WTC11 (cell line): ENCODE data around the gene MID1. TPM values are rescaled to one million over a fixed set of nuclear protein-coding genes. Genes with fewer than 3 reads are reported as not detected.

Experiments
- ATAC-seq: fragments of 200-7000 bp; cut with Tn5 transposase; 2 replicates; pipeline ENCODE4 v1.10.0; 2021; ENCODE audit warnings: mild to moderate bottlenecking, moderate library complexity
- CTCF ChIA-PET: fragments of 300-600 bp; sonication (Branson Sonifier 250); formaldehyde crosslinking; loops from one replicate; lab custom pipeline; 2021; ENCODE audit warnings: antibody characterized with exemption; lab: Charles Lee
- POLR2A ChIA-PET: fragments of 350-600 bp; sonication (Branson Sonifier 250); formaldehyde crosslinking; loops from one replicate; lab custom pipeline; 2021; ENCODE audit warnings: antibody characterized with exemption; lab: Charles Lee
- DNase-seq: peaks from one replicate; pipeline ENCODE4 v3.0.0; 2021; ENCODE audit warnings: low spot score
- H3K27ac Mint-ChIP-seq: 2 replicates; pipeline ENCODE4 v1.8.0; 2021; ENCODE audit warnings: mixed read lengths
- H3K27me3 Mint-ChIP-seq: 2 replicates; pipeline ENCODE4 v1.8.0; 2021; ENCODE audit warnings: low read depth, mild to moderate bottlenecking, moderate library complexity, mixed read lengths
- H3K36me3 Mint-ChIP-seq: 2 replicates; pipeline ENCODE4 v1.8.0; 2021; ENCODE audit warnings: mixed read lengths
- H3K4me1 Mint-ChIP-seq: 2 replicates; pipeline ENCODE4 v1.8.0; 2022; ENCODE audit warnings: mixed read lengths
- H3K4me3 Mint-ChIP-seq: 2 replicates; pipeline ENCODE4 v1.8.0; 2021; ENCODE audit warnings: mild to moderate bottlenecking, moderate library complexity, mixed read lengths
- H3K9me3 Mint-ChIP-seq: 2 replicates; pipeline ENCODE4 v1.8.0; 2021; ENCODE audit warnings: mixed read lengths
- CDX4 ChIP-seq: fragments of 250-450 bp; sonication (Bioruptor Pico); IDR thresholded peaks from 2 replicates; pipeline ENCODE4 v1.9.0; 2021; ENCODE audit warnings: moderate library complexity, mild to moderate bottlenecking, inconsistent platforms, borderline replicate concordance
- CREB1 ChIP-seq: sonication (generic); formaldehyde crosslinking; IDR thresholded peaks from 2 replicates; pipeline ENCODE4 v1.8.0; 2023; ENCODE audit warnings: mild to moderate bottlenecking, missing genetic modification reagents
- E2F1 ChIP-seq: sonication (generic); formaldehyde crosslinking; IDR thresholded peaks from 2 replicates; pipeline ENCODE4 v1.8.0; 2022; ENCODE audit warnings: mild to moderate bottlenecking, missing genetic modification reagents
- FOXK1 ChIP-seq: sonication (generic); formaldehyde crosslinking; IDR thresholded peaks from 2 replicates; pipeline ENCODE4 v1.8.0; 2022; ENCODE audit warnings: mild to moderate bottlenecking, moderate library complexity, missing genetic modification reagents
- FOXP1 ChIP-seq: sonication (generic); formaldehyde crosslinking; IDR thresholded peaks from 2 replicates; pipeline ENCODE4 v1.8.0; 2022; ENCODE audit warnings: missing genetic modification reagents, mild to moderate bottlenecking, moderate library complexity, borderline replicate concordance
- IRF1 ChIP-seq: sonication (generic); formaldehyde crosslinking; IDR thresholded peaks from 2 replicates; pipeline ENCODE4 v1.8.0; 2023; ENCODE audit warnings: missing genetic modification reagents
- NR3C1 ChIP-seq: sonication (generic); formaldehyde crosslinking; conservative IDR thresholded peaks from 2 replicates; pipeline ENCODE4 v1.8.1; 2023; ENCODE audit warnings: low read depth, mild to moderate bottlenecking, missing genetic modification reagents
- SP1 ChIP-seq: sonication (generic); formaldehyde crosslinking; conservative IDR thresholded peaks from 2 replicates; pipeline ENCODE4 v1.8.1; 2022; ENCODE audit warnings: missing genetic modification reagents
- total RNA-seq: library from RNA; stranded (reverse); gene quantifications from 3 replicates; pipeline ENCODE4 v1.2.3, GENCODE V29; 2021
- TF ChIP-seq, protein P1 (sequence below): sonication (generic); formaldehyde crosslinking; IDR thresholded peaks from 2 replicates; pipeline ENCODE4 v1.8.1; 2022; ENCODE audit warnings: mild to moderate bottlenecking, moderate library complexity, missing genetic modification reagents
- TF ChIP-seq, protein P2 (sequence below): sonication (generic); formaldehyde crosslinking; IDR thresholded peaks from 2 replicates; pipeline ENCODE4 v1.8.0; 2023; ENCODE audit warnings: missing genetic modification reagents, mild to moderate bottlenecking, borderline replicate concordance
- TF ChIP-seq, protein P3 (sequence below): sonication (generic); formaldehyde crosslinking; IDR thresholded peaks from 2 replicates; pipeline ENCODE4 v1.8.0; 2022; ENCODE audit warnings: mild to moderate bottlenecking, missing genetic modification reagents
- TF ChIP-seq, protein P4 (sequence below): fragments of 200-600 bp; IDR thresholded peaks from 2 replicates; pipeline ENCODE4 v1.8.0; 2022; ENCODE audit warnings: antibody characterized with exemption
- TF ChIP-seq, protein P5 (sequence below): fragments of 250-450 bp; sonication (Bioruptor Pico); conservative IDR thresholded peaks from 2 replicates; pipeline ENCODE4 v1.9.0; 2021; ENCODE audit warnings: mild to moderate bottlenecking

The MID1 gene
- total RNA-seq, 1 experiment from 2014 or later = 52.2 TPM

DNA sequence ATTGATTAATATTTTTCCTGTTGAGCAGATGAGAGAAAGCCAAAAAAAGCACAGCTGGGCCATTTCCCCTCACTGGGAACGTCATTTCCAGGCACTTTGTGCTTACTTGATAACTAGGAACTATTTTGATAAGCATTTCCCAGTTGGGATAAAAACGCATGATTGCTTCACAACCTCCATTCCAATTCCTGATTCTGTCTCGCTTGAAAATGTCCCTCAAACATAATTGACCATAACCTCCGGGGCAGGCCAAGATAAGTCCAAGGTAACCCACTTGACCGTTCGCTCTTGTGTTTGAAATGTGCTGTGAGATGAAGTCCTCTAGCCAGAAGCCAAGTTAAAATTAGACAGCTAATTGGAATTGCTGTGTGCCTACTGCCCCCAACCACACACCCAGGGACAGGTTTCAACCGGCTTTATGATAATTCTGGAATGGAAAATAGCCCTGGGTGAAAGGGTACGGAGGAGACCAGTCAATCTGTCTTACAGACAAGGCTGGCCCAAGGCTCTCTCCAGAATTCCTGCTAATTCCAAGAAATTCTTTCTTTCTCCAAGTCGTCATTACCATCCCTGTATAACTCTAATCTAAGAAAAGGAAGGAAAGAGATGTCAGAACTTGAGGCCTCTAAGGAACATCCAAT lies 137.1 kb downstream of the MID1 start:
- DNase-seq = no peak
- CTCF ChIA-PET = no interaction called here
- Mint-ChIP-seq H3K27ac (0 out of 2 replicates have a peak overlapping the region, but pooled peaks have one; percentile 44), H3K27me3 (no peaks in the 10 kb centered on the region), H3K4me3 (no peak overlapping the region), H3K4me1 (peaks cover 26% of the 10 kb centered on the region), H3K36me3 (peaks cover 30% of the 10 kb centered on the region), H3K9me3 (no peaks in the 10 kb centered on the region)
- no peak for ATAC-seq
- TF ChIP-seq NR3C1 (no peak), FOXK1 (no peak), FOXP1 (CRISPR knock-in tag) (no peak), E2F1 (CRISPR knock-in tag) (no peak), IRF1 (CRISPR knock-in tag) (no peak), CREB1 (CRISPR knock-in tag) (no peak), SP1 (CRISPR knock-in tag) (no peak), CDX4 (no peak)
- TF ChIP-seq, protein P1, sequence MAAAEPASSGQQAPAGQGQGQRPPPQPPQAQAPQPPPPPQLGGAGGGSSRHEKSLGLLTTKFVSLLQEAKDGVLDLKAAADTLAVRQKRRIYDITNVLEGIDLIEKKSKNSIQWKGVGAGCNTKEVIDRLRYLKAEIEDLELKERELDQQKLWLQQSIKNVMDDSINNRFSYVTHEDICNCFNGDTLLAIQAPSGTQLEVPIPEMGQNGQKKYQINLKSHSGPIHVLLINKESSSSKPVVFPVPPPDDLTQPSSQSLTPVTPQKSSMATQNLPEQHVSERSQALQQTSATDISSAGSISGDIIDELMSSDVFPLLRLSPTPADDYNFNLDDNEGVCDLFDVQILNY (CRISPR knock-in tag) = no peak
- TF ChIP-seq, protein P2, sequence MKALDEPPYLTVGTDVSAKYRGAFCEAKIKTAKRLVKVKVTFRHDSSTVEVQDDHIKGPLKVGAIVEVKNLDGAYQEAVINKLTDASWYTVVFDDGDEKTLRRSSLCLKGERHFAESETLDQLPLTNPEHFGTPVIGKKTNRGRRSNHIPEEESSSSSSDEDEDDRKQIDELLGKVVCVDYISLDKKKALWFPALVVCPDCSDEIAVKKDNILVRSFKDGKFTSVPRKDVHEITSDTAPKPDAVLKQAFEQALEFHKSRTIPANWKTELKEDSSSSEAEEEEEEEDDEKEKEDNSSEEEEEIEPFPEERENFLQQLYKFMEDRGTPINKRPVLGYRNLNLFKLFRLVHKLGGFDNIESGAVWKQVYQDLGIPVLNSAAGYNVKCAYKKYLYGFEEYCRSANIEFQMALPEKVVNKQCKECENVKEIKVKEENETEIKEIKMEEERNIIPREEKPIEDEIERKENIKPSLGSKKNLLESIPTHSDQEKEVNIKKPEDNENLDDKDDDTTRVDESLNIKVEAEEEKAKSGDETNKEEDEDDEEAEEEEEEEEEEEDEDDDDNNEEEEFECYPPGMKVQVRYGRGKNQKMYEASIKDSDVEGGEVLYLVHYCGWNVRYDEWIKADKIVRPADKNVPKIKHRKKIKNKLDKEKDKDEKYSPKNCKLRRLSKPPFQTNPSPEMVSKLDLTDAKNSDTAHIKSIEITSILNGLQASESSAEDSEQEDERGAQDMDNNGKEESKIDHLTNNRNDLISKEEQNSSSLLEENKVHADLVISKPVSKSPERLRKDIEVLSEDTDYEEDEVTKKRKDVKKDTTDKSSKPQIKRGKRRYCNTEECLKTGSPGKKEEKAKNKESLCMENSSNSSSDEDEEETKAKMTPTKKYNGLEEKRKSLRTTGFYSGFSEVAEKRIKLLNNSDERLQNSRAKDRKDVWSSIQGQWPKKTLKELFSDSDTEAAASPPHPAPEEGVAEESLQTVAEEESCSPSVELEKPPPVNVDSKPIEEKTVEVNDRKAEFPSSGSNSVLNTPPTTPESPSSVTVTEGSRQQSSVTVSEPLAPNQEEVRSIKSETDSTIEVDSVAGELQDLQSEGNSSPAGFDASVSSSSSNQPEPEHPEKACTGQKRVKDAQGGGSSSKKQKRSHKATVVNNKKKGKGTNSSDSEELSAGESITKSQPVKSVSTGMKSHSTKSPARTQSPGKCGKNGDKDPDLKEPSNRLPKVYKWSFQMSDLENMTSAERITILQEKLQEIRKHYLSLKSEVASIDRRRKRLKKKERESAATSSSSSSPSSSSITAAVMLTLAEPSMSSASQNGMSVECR (CRISPR knock-in tag) = no peak
- TF ChIP-seq, protein P3, sequence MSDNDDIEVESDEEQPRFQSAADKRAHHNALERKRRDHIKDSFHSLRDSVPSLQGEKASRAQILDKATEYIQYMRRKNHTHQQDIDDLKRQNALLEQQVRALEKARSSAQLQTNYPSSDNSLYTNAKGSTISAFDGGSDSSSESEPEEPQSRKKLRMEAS (CRISPR knock-in tag) = no peak
- TF ChIP-seq, protein P4, sequence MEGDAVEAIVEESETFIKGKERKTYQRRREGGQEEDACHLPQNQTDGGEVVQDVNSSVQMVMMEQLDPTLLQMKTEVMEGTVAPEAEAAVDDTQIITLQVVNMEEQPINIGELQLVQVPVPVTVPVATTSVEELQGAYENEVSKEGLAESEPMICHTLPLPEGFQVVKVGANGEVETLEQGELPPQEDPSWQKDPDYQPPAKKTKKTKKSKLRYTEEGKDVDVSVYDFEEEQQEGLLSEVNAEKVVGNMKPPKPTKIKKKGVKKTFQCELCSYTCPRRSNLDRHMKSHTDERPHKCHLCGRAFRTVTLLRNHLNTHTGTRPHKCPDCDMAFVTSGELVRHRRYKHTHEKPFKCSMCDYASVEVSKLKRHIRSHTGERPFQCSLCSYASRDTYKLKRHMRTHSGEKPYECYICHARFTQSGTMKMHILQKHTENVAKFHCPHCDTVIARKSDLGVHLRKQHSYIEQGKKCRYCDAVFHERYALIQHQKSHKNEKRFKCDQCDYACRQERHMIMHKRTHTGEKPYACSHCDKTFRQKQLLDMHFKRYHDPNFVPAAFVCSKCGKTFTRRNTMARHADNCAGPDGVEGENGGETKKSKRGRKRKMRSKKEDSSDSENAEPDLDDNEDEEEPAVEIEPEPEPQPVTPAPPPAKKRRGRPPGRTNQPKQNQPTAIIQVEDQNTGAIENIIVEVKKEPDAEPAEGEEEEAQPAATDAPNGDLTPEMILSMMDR = no peak
- TF ChIP-seq, protein P5, sequence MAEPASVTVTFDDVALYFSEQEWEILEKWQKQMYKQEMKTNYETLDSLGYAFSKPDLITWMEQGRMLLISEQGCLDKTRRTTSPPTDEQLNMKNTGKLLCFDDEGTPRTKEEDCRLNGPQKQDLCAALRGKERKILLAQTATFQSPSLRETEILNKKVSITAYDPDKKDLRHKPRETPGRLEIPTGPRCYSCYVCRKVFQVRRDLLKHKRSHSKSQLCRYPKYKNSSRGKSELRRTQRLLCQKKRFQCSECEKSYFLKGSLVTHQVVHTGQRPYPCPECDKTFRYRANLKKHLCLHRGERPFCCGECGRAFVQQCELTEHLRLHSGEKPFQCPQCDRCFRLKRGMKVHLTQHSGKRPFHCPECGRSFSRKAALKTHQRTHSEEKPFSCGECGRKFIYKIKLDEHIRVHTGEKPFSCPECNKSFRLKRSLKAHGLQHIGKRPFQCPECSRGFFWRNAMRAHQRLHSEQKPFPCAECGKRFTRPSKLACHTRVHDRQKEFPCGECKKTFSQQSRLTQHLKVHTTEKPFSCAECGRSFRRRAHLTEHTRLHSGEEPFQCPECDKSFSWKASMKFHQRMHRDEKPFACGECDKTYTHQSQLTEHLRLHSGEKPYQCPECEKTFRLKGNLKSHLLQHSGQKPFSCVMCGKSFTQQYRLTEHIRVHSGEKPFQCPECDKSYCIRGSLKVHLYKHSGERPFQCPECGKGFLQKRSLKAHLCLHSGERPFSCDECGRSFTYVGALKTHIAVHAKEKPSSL (CRISPR knock-in tag) = no peak
- POLR2A ChIA-PET = no interaction called here
